ENCODE data around the gene C16orf74.

DNA sequence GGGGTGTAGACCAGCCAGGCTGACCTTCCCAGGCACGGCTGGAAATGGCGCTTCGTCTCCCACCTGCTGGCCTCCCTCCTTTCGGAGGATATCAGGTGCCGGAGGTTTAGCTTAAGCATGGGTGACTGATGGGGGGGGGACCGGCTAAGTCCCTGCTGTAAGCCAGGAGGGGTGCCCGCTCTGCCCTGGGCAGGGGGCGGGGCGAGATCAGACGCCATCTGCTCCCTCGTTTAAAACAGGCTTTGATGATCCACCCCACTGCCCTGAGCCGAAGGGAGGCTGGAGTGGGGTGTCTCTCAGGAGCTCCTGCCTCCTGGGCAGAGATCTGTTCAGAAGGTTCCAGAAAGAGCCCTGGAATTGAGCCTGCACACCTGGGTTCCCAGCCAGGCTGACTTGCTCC, 26.0 kb downstream of the C16orf74 start:
- TF ChIP-seq CTCF (IDR thresholded peaks at IDR 0.05) = no peak
- no peak for TF ChIP-seq POLR2A (IDR thresholded peaks at IDR 0.05)
